HG02938 (cell line): ENCODE measurements around the gene DNAAF3.

Experiments used
- ATAC-seq: cut with Tn5 transposase; IDR thresholded peaks from one replicate; pipeline ENCODE4 v1.9.1; 2021; ENCODE audit warnings: mild to moderate bottlenecking, moderate library complexity; ENCODE audit not compliant: unreplicated experiment

Gene DNAAF3

GRCh38 chr19:55116859-55117662, 49.4 kb downstream of the DNAAF3 start, which contains the start of gene PPP1R12C:
TSS of gene PPP1R12C (minus strand) at chr19:55117637. CDS start at chr19:55117543, 94 bp downstream.
- peak; percentile 8 for ATAC-seq

- no peak for ATAC-seq
These were observed 50.1 kb downstream of the DNAAF3 start for GRCh38 chr19:55116232-55116858.

GRCh38 chr19:55115446-55116065, 50.9 kb downstream of the DNAAF3 start:
- no peak for ATAC-seq

DNA sequence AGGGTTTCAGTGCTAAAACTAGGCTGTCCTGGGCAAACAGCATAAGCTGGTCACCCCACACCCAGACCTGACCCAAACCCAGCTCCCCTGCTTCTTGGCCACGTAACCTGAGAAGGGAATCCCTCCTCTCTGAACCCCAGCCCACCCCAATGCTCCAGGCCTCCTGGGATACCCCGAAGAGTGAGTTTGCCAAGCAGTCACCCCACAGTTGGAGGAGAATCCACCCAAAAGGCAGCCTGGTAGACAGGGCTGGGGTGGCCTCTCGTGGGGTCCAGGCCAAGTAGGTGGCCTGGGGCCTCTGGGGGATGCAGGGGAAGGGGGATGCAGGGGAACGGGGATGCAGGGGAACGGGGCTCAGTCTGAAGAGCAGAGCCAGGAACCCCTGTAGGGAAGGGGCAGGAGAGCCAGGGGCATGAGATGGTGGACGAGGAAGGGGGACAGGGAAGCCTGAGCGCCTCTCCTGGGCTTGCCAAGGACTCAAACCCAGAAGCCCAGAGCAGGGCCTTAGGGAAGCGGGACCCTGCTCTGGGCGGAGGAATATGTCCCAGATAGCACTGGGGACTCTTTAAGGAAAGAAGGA, 51.8 kb downstream of the DNAAF3 start:
- no peak for ATAC-seq

GRCh38 chr19:55113570-55114039, 52.8 kb downstream of the DNAAF3 start:
- no peak for ATAC-seq

- ATAC-seq: no peak
These were observed 53.4 kb downstream of the DNAAF3 start for GRCh38 chr19:55112777-55113569.

GRCh38 chr19:55112246-55112776, 54.1 kb downstream of the DNAAF3 start:
- ATAC-seq: no peak

- ATAC-seq: no peak
These were observed 55.1 kb downstream of the DNAAF3 start for GRCh38 chr19:55111238-55111831.

DNA sequence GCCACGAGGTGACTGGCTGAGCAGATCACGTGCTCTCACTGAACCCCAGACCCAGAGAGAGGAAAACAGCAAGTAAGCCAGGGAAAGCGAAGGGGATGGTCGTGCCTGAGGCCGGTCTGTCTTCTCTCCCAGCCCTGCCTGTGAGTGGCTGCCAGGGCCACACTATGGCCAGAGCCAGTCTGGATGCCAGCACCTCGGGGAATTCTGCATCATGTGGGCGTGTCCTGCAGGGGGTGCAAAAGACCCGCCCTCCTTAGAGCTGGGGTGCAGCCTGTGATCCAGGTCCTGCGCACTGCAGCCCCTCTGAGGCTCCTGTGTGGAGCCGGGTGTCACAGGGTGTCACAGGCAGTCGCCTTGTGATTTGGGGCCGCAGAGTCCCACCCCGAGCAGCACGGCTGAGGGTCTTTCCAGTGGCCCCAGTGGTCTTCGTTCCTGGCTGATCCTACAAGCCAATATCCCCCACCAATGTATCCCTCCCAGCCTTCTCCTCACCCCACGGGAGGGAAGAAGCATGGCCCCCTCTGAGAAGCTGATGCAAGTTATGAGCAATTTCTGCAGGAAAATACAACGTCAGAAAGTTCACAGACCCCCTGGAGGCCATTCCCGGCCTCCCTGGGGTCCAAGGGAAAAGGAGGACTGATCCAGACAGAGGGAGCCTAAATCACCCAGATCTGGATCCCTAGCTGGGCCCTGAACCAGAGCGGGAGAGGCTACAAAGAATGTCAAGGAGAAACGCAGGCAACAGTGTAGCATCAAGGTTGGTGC, 56.7 kb downstream of the DNAAF3 start:
- ATAC-seq: no peak
